HepG2 (cell line): ENCODE measurements around the gene SRGAP3. TPM values are rescaled to one million over a fixed set of nuclear protein-coding genes. Genes with fewer than 3 reads are reported as not detected.

Experiments
- ATAC-seq: fragments of 200-7000 bp; cut with Tn5 transposase; 3 replicates; pipeline ENCODE4 v1.9.1; 2020; ENCODE audit warnings: mild to moderate bottlenecking, moderate library complexity
- BruUV-seq: library from RNA; stranded (reverse); fragments of 400-500 nt; replicated peaks from 2 replicates; lab custom pipeline; 2021; lab: Mats Ljungman, UMichigan
- CTCF ChIA-PET: fragments of 300-600 bp; formaldehyde crosslinking; extraction: SDS; loops from one replicate; lab custom pipeline; 2021; ENCODE audit warnings: low total read pairs, inconsistent platforms, low intra/inter-chr PET ratio; lab: Yijun Ruan, JAX
- POLR2A ChIA-PET: fragments of 350-600 bp; sonication (Branson Sonifier 250); formaldehyde crosslinking; loops from one replicate; lab custom pipeline; 2020; ENCODE audit warnings: antibody characterized with exemption, inconsistent platforms; lab: Yijun Ruan, JAX
- DNase-seq: peaks from one replicate; pipeline ENCODE4 v3.0.0-alpha.2; 2015; ENCODE audit warnings: low spot score
- FAIRE-seq: peaks from 3 replicates; lab custom pipeline; 2011; peaks lifted over from hg19 to GRCh38; lab: Jason Lieb, UNC
- H2AFZ ChIP-seq: one replicate; pipeline ENCODE4 v1.6.1; 2011; ENCODE audit warnings: low read length, inconsistent platforms
- H3K27ac ChIP-seq: fragments of 300-600 bp; 3 replicates; pipeline ENCODE4 v1.8.0; 2011; ENCODE audit warnings: mixed run types, mild to moderate bottlenecking, mixed read lengths, low read length, inconsistent platforms; ENCODE audit not compliant: insufficient read depth; ENCODE audit errors: extremely low read length
- H3K27me3 ChIP-seq, 2 experiments: fragments of 200-600 bp in 1 of 2; 2 replicates in 1 of 2; 3 replicates in 1 of 2; pipeline versions ENCODE4 v1.6.0 to v1.8.0; 2011; ENCODE audit warnings: low read length in 2 of 2, mild to moderate bottlenecking in 2 of 2, moderate library complexity in 2 of 2, inconsistent platforms in 1 of 2; ENCODE audit not compliant: insufficient read depth in 2 of 2, control insufficient read depth in 1 of 2
- H3K36me3 ChIP-seq, 2 experiments: fragments of 200-600 bp in 1 of 2; replicated peaks in 1 of 2; 2 replicates in 1 of 2; 3 replicates in 1 of 2; pipeline versions ENCODE4 v1.5.1 to v1.8.0; 2011; ENCODE audit warnings: low read length in 2 of 2, inconsistent platforms in 1 of 2; ENCODE audit not compliant: insufficient read depth in 2 of 2, control insufficient read depth in 1 of 2
- H3K4me1 ChIP-seq: 2 replicates; pipeline ENCODE4 v1.5.1; 2012; ENCODE audit warnings: low read length, inconsistent platforms; ENCODE audit not compliant: insufficient read depth
- H3K4me2 ChIP-seq: 2 replicates; pipeline ENCODE4 v1.6.0; 2011; ENCODE audit warnings: low read depth, low read length, inconsistent platforms
- H3K4me3 ChIP-seq, 3 experiments: fragments of 200-600 bp in 1 of 3; sonication (generic), shearing (Covaris generic) in 1 of 3; replicated peaks in 1 of 3; 2 replicates each; pipeline ENCODE4 v1.5.1; 2011 to 2016; ENCODE audit warnings: low read length in 3 of 3, inconsistent platforms in 2 of 3, low read depth in 2 of 3, mild to moderate bottlenecking in 2 of 3, control low read depth in 1 of 3, mixed read lengths in 1 of 3; ENCODE audit not compliant: insufficient read depth in 1 of 3
- H3K79me2 ChIP-seq: one replicate; pipeline ENCODE4 v1.6.1; 2011; ENCODE audit warnings: low read length, inconsistent platforms; ENCODE audit not compliant: insufficient read depth
- H3K9ac ChIP-seq: 2 replicates; pipeline ENCODE4 v1.6.0; 2011; ENCODE audit warnings: mild to moderate bottlenecking, low read depth, low read length, inconsistent platforms; ENCODE audit not compliant: insufficient read depth
- H3K9me3 ChIP-seq: 2 replicates; pipeline ENCODE4 v1.5.1; 2012; ENCODE audit warnings: mild to moderate bottlenecking, low read length
- H4K20me1 ChIP-seq: 2 replicates; pipeline ENCODE4 v1.6.0; 2011; ENCODE audit warnings: inconsistent platforms, mild to moderate bottlenecking, low read length, moderate library complexity; ENCODE audit not compliant: insufficient read depth
- BCL6 ChIP-seq: IDR thresholded peaks from 2 replicates; pipeline ENCODE4 v1.6.1; 2016; ENCODE audit warnings: missing genetic modification reagents, missing compliant biosample characterization
- GMEB2 ChIP-seq: IDR thresholded peaks from 2 replicates; pipeline ENCODE4 v1.6.1; 2016; ENCODE audit warnings: missing biosample characterization, missing genetic modification reagents, low read depth
- SALL2 ChIP-seq: sonication (generic); formaldehyde crosslinking; IDR thresholded peaks from 2 replicates; pipeline ENCODE4 v1.8.1; 2023; ENCODE audit warnings: mild to moderate bottlenecking, missing genetic modification reagents, inconsistent platforms
- SP4 ChIP-seq: sonication (generic); formaldehyde crosslinking; IDR thresholded peaks from 2 replicates; pipeline ENCODE4 v1.8.1; 2023; ENCODE audit warnings: mild to moderate bottlenecking, missing genetic modification reagents
- ZBTB8A ChIP-seq: sonication (generic); formaldehyde crosslinking; IDR thresholded peaks from 2 replicates; pipeline ENCODE4 v1.4.0; 2020; ENCODE audit warnings: mild to moderate bottlenecking, low read depth, missing genetic modification reagents, borderline replicate concordance
- ZHX2 ChIP-seq, 2 experiments: sonication (generic) in 1 of 2; formaldehyde crosslinking in 1 of 2; IDR thresholded peaks; 2 replicates each; pipeline versions ENCODE4 v1.6.1 to v1.9.0; 2014 to 2022; ENCODE audit warnings: antibody characterized with exemption in 1 of 2, borderline replicate concordance in 1 of 2, inconsistent platforms in 1 of 2, low read depth in 1 of 2, missing genetic modification reagents in 1 of 2
- ZNF205 ChIP-seq: IDR thresholded peaks from 2 replicates; pipeline ENCODE4 v1.6.1; 2018; ENCODE audit warnings: missing biosample characterization, missing genetic modification reagents
- ZNF501 ChIP-seq: sonication (generic); formaldehyde crosslinking; IDR thresholded peaks from 2 replicates; pipeline ENCODE4 v1.5.1; 2020; ENCODE audit warnings: mild to moderate bottlenecking, moderate library complexity, missing genetic modification reagents
- ZNF546 ChIP-seq: sonication (generic); formaldehyde crosslinking; conservative IDR thresholded peaks from 2 replicates; pipeline ENCODE4 v1.8.1; 2023; ENCODE audit warnings: mild to moderate bottlenecking, missing genetic modification reagents
- WGBS: methylation state at CpG from one replicate; pipeline ENCODE4 v1.1.6; 2017; ENCODE audit warnings: low lambda C conversion rate; 5-methylcytosine and 5-hydroxymethylcytosine counted together
- in situ Hi-C: cut with HindIII; loops from 2 replicates; pipeline ENCODE4 v1.10.0; 2017; ENCODE audit warnings: low pct_unique_long_range_greater_than_20kb; ENCODE audit not compliant: extremely low pct_ligation_motif_present
- intact Hi-C: fragments of 100-400 bp; cut with micrococcal nuclease; formaldehyde crosslinking; loops from one replicate; pipeline ENCODE4 v1.10.0; 2022; ENCODE audit not compliant: unreplicated experiment
- polyA plus RNA-seq, 8 experiments: library from polyadenylated mRNA; depleted of rRNA in 3 of 8; stranded (reverse) in 7 of 8; unstranded in 1 of 8; fragments of >200 nt; fragmentation: Illumina TruSeq in 4 of 8; extraction: Trizol in 4 of 8; gene quantifications; 2 replicates each; pipeline versions ENCODE4 v1.2.1 to v1.2.3, GENCODE V29; 2011 to 2016; ENCODE audit warnings: low read depth in 4 of 8, missing spikeins in 1 of 8, mixed read lengths in 1 of 8; ENCODE audit not compliant: insufficient read depth in 1 of 8
- total RNA-seq, 5 experiments: library from RNA; depleted of rRNA; stranded (reverse); fragments of >200 nt; fragmentation: Illumina TruSeq; extraction: Trizol; gene quantifications; 2 replicates each; pipeline ENCODE4 v1.2.3, GENCODE V29; 2016; ENCODE audit warnings: low read depth in 1 of 5

Gene SRGAP3
- total and polyA plus RNA-seq, 2 of the 13 experiments (the other 11 are each of a cell fraction or from before 2014, with no cell fraction given) = 1.2 to 1.4 TPM

DNA sequence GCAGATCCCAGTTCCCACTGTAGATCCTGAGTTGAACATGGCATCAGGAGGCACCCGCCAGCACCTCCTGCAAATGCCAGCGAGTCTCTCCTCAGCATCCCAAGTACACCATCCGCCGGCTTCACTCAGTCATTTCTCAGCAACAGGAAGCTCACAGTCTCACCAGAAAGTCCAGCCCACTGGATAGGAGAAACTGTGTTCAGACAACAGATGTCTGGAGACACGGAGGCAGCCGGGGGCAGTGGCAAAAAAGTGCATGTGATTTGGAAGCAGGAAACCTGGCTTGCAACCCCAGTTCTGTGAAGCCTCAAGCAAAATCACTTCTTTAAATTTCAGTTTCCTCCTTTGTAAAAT is 68.7 kb downstream of the SRGAP3 start:
- H3K9ac ChIP-seq = no peak overlapping the region
- ChIA-PET CTCF (no interaction called here), POLR2A (no interaction called here)
- H3K27me3 ChIP-seq = no peaks in the 10 kb centered on the region
- DNase-seq (no peak), FAIRE-seq (no peak), ATAC-seq (no peak)
- H3K4me1 ChIP-seq = no peaks in the 10 kb centered on the region
- no peak overlapping the region for H2AFZ ChIP-seq
- no peak overlapping the region for H3K4me2 ChIP-seq
- TF ChIP-seq ZNF501 (CRISPR knock-in tag) = no peak
- TF ChIP-seq ZBTB8A = no peak
- TF ChIP-seq GMEB2 (CRISPR knock-in tag) = no peak
- no peak for TF ChIP-seq SALL2 (CRISPR knock-in tag)
- H4K20me1 ChIP-seq = no peaks in the 10 kb centered on the region
- H3K27ac ChIP-seq = no peak overlapping the region
- in situ Hi-C loops (no loop called here), intact Hi-C loops (no loop called here)
- WGBS = 75% methylated on average over 6 of the region's 6 CpGs
- no peaks in the 10 kb centered on the region for H3K79me2 ChIP-seq
- no peak overlapping the region for H3K4me3 ChIP-seq
- H3K36me3 ChIP-seq = no peaks in the 10 kb centered on the region
- BruUV-seq = no TSS peak
- H3K9me3 ChIP-seq = no peaks in the 10 kb centered on the region

DNA sequence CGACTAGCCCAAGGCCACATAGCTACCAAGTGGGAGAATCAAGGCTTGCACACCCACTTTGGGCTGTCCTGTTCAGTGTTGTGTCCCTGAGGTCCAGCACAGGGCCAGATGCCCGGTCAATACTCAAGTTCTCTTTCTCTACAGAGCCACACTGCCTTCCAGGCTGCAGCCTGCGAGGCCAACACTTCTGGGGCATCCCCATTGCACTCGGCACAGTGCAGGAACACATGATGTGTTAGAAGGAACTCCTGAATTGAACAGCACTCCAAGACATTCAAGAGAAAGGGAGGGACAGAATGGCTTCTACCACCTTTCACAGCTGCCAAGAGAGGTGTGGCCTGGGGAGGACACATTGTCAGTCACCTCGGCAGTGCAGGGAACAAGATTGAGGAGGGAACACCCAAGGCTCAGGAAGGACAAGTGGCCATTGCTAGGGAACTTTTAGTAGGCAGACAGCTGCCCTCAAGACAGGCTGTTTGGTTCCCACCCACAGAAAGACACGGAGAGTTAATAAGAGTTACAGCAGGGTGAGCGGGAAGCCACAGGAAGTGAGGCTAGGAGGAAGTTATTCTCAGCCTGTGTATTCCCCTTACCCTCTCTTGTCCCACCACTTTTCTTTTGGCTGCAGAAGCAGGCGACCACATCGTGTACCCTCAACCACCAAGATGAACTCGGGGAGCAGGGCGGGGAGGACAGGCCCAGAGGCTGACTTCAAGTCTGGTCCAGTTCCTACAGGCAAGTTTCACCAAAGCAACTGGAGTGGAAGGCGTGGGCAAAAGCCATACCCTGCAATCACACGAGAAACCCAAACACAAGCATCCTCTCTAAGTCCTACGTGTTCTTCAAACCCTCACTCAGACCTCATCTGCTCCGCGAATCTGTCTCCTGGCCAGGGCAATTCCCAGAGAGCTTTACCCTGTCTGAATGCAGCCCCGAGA is 69.4 kb downstream of the SRGAP3 start:
- no peak overlapping the region for H3K4me3 ChIP-seq
- WGBS = 29% methylated on average over 16 of the region's 17 CpGs
- H3K9me3 ChIP-seq = no peaks in the 10 kb centered on the region
- no peak overlapping the region for H3K4me2 ChIP-seq
- intact Hi-C loops = no loop called here
- no peaks in the 10 kb centered on the region for H3K79me2 ChIP-seq
- no peak overlapping the region for H3K9ac ChIP-seq
- in situ Hi-C loops = no loop called here
- FAIRE-seq = no peak
- ChIA-PET CTCF (no interaction called here), POLR2A (no interaction called here)
- H4K20me1 ChIP-seq = no peaks in the 10 kb centered on the region
- H3K27ac ChIP-seq = no peak overlapping the region
- BruUV-seq = no TSS peak
- no peaks in the 10 kb centered on the region for H3K36me3 ChIP-seq
- DNase-seq = no peak
- no peaks in the 10 kb centered on the region for H3K4me1 ChIP-seq
- no peak for ATAC-seq
- H3K27me3 ChIP-seq = no peaks in the 10 kb centered on the region
- H2AFZ ChIP-seq = no peak overlapping the region
- TF ChIP-seq ZNF205 (CRISPR knock-in tag) (no peak), SP4 (no peak), ZHX2 (IDR thresholded peaks at IDR 0.05; ENCODE audit: low read depth) (no peak), ZHX2 (CRISPR knock-in tag; IDR thresholded peaks at IDR 0.05; ENCODE audit: borderline replicate concordance) (no peak), ZNF546 (CRISPR knock-in tag) (no peak), BCL6 (no peak)
